Subcutaneous abdominal adipose tissue (tissue), 5 donors: ENCODE measurements around the gene CDKL4.
"Not testable (repeated sequence)": the region's sequence is repeated elsewhere in the genome, so short reads cannot be mapped to it uniquely, and the experiment has no call there.

Source experiments
- H3K27ac ChIP-seq: one replicate; pipeline ENCODE4 v1.7.0; 2013; ENCODE audit warnings: low read depth, mild to moderate bottlenecking, inconsistent platforms, low read length, moderate library complexity
- H3K27me3 ChIP-seq, 5 donors: one replicate each; pipeline ENCODE4 v1.7.0; 2013; ENCODE audit warnings: low read length in 5 of 5, inconsistent platforms in 1 of 5; ENCODE audit not compliant: control insufficient read depth in 5 of 5, insufficient read depth in 4 of 5
- H3K36me3 ChIP-seq, 5 donors: one replicate each; pipeline ENCODE4 v1.7.0; 2013; ENCODE audit warnings: low read length in 5 of 5; ENCODE audit not compliant: control insufficient read depth in 5 of 5, insufficient read depth in 5 of 5
- H3K4me1 ChIP-seq, 5 donors: one replicate each; pipeline ENCODE4 v1.7.0; 2013; ENCODE audit warnings: low read length in 5 of 5, mild to moderate bottlenecking in 3 of 5, moderate library complexity in 1 of 5; ENCODE audit not compliant: control insufficient read depth in 5 of 5, insufficient read depth in 5 of 5
- H3K4me3 ChIP-seq, 5 donors: one replicate each; pipeline ENCODE4 v1.7.0; 2013; ENCODE audit warnings: low read length in 5 of 5, low read depth in 1 of 5
- H3K9ac ChIP-seq, 5 donors: one replicate each; pipeline ENCODE4 v1.7.0; 2013; ENCODE audit warnings: low read length in 5 of 5, mild to moderate bottlenecking in 4 of 5, moderate library complexity in 3 of 5
- H3K9me3 ChIP-seq, 5 donors: one replicate each; pipeline ENCODE4 v1.7.0; 2013; ENCODE audit warnings: low read length in 5 of 5; ENCODE audit not compliant: control insufficient read depth in 5 of 5
- donor health status: healthy.
- donor health status: healthy.
- donor health status: healthy.
- donor health status: healthy.
- donor health status: healthy.

CDKL4 gene

GRCh38 chr2:39181297-39181696, 62.5 kb downstream of the CDKL4 start:
- no peaks in the 10 kb centered on the region for H3K9me3 ChIP-seq
- H3K4me1 ChIP-seq: no peaks in the 10 kb centered on the region
- H3K27ac ChIP-seq: no peak overlapping the region
- no peaks in the 10 kb centered on the region for H3K27me3 ChIP-seq
- no peak overlapping the region for H3K9ac ChIP-seq
- H3K36me3 ChIP-seq: no peaks in the 10 kb centered on the region
- H3K4me3 ChIP-seq: no peak overlapping the region

DNA sequence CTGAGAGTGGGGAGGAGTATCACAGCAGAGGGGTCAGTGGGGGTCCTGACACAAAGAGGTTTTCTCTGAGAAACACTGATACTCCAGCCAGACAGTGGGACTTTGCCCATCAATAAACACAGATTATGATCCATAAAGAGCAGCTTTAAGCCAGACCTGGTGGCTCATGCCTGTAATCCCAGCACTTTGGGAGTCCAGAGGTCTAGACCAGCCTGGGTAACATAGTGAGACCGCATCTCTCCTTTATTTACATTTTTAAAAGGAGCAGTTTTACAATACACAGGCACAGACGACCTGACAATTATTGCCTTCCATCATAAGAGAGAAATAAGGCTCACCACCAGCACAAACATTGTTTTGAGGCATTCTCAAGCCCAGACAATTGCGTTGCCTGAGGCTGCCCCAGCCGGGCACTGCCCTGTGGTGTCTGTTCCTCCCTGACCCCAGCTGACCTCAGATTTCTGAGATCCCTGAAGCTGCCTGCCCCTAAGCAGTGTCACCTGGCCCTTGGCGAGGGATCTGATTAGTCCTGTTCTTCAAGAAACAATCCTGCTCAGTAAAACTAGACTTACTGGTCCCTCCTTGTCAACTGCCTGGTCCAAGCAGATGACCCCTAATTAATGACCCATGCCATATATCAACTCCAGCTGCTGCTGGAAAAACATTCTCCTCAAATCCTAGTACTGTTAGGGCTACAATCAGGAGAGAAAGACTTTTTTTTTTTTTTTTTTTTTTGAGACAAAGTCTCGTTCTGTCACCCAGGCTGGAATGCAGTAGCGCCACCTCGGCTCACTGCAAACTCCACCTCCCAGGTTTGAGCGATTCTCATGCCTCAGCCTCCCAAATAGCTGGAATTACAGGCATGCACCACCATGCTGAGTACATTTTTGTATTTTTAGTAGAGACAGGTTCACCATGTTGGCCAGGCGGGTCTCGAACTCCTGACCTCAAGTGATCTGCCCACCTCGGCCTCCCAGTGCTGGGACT, 63.5 kb downstream of the CDKL4 start:
- Histone ChIP-seq H3K9me3 (no peaks in the 10 kb centered on the region), H3K4me3 (no peak overlapping the region), H3K9ac (no peak overlapping the region), H3K36me3 (no peaks in the 10 kb centered on the region), H3K27ac (no peak overlapping the region), H3K27me3 (no peaks in the 10 kb centered on the region), H3K4me1 (no peaks in the 10 kb centered on the region)

- Histone ChIP-seq H3K4me3 (no peak overlapping the region), H3K9me3 (no peaks in the 10 kb centered on the region), H3K27ac (no peak overlapping the region), H3K27me3 (no peaks in the 10 kb centered on the region), H3K9ac (no peak overlapping the region), H3K4me1 (no peaks in the 10 kb centered on the region), H3K36me3 (no peaks in the 10 kb centered on the region)
Measured at GRCh38 chr2:39178756-39179155, 65.0 kb downstream of the CDKL4 start.

DNA sequence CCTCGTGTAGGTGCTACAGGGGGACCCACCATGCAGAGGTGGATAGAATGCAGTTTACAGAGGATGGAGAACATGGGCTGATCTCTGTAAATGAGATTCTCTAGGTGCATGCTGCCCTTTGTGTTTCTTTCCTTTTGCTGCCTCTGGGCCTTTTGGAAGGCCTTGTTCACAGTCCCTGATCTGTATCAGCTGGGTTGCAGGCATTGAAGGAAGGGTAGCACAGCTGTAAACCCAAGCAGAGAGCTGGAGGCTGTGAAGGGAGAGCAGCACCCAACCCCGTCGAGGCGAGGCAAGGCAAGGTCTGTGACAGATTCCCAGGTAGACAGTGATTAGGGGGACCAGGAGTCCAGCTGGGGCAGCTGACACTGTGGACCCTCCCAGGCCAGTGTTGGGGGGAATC, 66.8 kb downstream of the CDKL4 start:
- H3K4me3 ChIP-seq: no peak overlapping the region
- no peaks in the 10 kb centered on the region for H3K27me3 ChIP-seq
- no peaks in the 10 kb centered on the region for H3K4me1 ChIP-seq
- H3K9me3 ChIP-seq: no peaks in the 10 kb centered on the region
- no peak overlapping the region for H3K27ac ChIP-seq
- no peak overlapping the region for H3K9ac ChIP-seq
- H3K36me3 ChIP-seq: no peaks in the 10 kb centered on the region

DNA sequence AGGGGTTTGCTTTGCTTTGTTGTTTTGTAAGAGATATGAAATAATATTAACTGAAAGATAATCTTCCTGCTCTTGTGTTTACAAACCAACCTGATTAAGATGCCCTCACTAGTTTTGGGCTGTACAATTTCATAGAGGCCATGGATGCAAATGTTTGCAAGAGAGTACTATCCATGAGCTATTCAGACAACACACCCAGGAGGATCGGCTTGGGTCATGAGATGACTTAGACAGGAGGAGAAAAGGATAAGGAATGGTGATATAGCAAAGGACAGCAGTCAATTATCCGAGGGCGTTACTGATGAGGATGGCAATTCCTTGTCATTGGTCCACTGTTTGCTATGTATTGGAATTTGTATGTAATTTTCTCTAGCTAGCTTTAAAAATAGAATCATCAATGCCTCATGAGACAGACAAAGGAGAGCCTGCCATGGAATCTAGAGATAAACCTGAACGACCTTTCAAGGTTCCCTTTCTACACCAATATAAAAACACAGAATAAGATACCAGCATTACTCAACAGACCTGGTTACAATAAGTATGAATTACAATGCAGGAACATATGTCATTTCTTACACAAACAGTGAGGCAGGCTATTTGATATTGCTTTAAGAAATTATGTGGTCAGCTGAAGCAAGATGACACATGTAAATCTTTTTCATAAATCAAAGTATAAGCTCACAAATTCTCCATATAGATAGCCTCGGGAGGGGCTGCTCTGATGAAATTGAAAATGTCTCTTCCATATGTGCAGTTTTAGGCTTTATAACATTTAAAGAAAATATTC, 68.6 kb downstream of the CDKL4 start:
- H3K9ac ChIP-seq: no peak overlapping the region
- H3K36me3 ChIP-seq: no peaks in the 10 kb centered on the region
- no peaks in the 10 kb centered on the region for H3K4me1 ChIP-seq
- H3K4me3 ChIP-seq: no peak overlapping the region
- no peaks in the 10 kb centered on the region for H3K9me3 ChIP-seq
- no peak overlapping the region for H3K27ac ChIP-seq
- no peaks in the 10 kb centered on the region for H3K27me3 ChIP-seq

GRCh38 chr2:39174022-39174421, 69.7 kb downstream of the CDKL4 start:
- no peak overlapping the region for H3K4me3 ChIP-seq
- H3K27ac ChIP-seq: no peak overlapping the region

DNA sequence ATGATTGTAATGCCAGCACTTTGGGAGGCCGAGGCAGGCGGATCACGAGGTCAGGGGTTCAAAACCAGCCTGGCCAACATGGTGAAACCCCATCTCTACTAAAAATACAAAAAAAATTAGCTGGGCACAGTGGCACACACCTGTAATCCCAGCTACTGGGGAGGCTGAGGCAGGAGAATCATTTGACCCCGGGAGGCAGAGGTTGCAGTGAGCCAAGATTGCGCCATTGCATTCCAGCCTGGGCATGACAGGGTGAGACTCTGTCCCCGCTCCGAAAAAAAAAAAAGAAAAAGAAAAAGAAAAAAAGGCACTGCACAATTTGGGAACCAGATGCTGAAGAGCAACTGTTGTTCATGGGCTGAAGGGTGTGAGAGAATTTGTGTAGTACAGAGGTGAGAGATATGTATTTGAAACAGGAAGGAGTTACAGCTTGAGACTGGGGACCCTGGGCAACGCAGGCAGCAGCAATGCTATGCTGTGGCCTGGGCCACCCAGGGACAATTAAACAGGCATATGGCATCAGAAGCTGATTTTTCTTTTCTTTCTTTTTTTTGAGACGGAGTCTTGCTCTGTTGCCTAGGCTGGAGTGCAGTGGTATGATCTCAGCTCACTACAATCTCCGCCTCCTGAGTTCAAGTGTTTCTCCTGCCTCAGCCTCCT, 71.6 kb downstream of the CDKL4 start:
- H3K9me3 ChIP-seq, H3K4me1 ChIP-seq, H3K36me3 ChIP-seq, H3K4me3 ChIP-seq, H3K9ac ChIP-seq, H3K27me3 ChIP-seq, H3K27ac ChIP-seq: not testable (repeated sequence)

More at GRCh38 chr2:39174022-39174421, 69.7 kb downstream of the CDKL4 start:
- Histone ChIP-seq H3K9ac (no peak overlapping the region), H3K27me3 (no peaks in the 10 kb centered on the region), H3K4me1 (no peaks in the 10 kb centered on the region), H3K36me3 (no peaks in the 10 kb centered on the region), H3K9me3 (no peaks in the 10 kb centered on the region)

DNA sequence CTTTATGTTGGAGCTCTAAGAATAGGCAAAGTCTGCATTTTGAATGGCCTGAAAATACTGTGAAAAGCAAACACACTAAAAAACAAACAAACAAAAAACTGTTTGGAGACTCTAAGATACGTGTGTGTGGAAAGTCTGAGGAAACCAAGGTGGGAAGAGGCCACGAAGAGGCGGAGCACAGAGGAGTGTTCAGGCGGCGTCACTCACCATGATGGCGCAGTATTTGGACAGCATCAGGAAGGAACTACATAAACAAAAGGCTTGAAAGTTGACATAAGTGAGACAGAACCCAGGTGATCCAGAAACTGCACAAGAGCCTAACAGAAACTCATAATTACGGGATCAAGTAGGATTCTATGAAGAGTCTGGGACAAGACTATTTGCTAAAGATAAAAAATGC, 72.1 kb downstream of the CDKL4 start:
- Histone ChIP-seq H3K27ac (no peak overlapping the region), H3K9ac (no peak overlapping the region), H3K4me1 (no peaks in the 10 kb centered on the region), H3K9me3 (no peaks in the 10 kb centered on the region), H3K36me3 (no peaks in the 10 kb centered on the region), H3K4me3 (no peak overlapping the region), H3K27me3 (no peaks in the 10 kb centered on the region)

DNA sequence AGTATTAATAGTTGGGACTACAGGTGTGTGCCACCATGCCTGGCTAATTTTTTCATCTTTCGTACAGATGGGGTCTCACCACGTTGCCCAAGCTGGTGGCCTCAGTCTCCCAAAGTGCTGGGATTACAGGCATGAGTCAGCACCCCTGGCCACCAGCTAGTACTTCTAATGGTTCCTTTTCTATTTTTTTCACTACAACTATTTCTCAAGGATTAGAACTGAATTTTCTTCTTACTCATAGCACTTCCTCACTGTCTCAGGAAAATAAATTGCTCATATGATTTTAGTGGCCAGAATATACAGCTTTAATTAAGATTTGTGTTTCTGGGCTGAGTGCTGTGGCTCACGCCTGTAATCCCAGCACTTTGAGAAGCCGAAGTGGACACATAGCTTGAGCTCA, 79.7 kb downstream of the CDKL4 start:
- Histone ChIP-seq H3K9me3 (no peaks in the 10 kb centered on the region), H3K9ac (no peak overlapping the region), H3K36me3 (no peaks in the 10 kb centered on the region), H3K4me1 (peaks cover 0 to 20% (median 10%) of the 10 kb centered on the region in 5 donors), H3K27ac (no peak overlapping the region), H3K27me3 (no peaks in the 10 kb centered on the region), H3K4me3 (no peak overlapping the region)

- H3K4me1 ChIP-seq: peaks cover 0 to 38% (median 10%) of the 10 kb centered on the region in 5 donors
- no peaks in the 10 kb centered on the region for H3K27me3 ChIP-seq
- peak overlapping the region; percentile 93 for H3K27ac ChIP-seq
- H3K4me3 ChIP-seq: peak overlapping the region in 1 of 5 donors; percentile 12
- no peaks in the 10 kb centered on the region for H3K36me3 ChIP-seq
- peak overlapping the region in 1 of 5 donors; percentile 53 for H3K9ac ChIP-seq
- no peaks in the 10 kb centered on the region for H3K9me3 ChIP-seq
Measured at GRCh38 chr2:39160982-39161381, 82.8 kb downstream of the CDKL4 start.
